ENCODE measurements around the gene C6orf132.

C6orf132 gene, protein sequence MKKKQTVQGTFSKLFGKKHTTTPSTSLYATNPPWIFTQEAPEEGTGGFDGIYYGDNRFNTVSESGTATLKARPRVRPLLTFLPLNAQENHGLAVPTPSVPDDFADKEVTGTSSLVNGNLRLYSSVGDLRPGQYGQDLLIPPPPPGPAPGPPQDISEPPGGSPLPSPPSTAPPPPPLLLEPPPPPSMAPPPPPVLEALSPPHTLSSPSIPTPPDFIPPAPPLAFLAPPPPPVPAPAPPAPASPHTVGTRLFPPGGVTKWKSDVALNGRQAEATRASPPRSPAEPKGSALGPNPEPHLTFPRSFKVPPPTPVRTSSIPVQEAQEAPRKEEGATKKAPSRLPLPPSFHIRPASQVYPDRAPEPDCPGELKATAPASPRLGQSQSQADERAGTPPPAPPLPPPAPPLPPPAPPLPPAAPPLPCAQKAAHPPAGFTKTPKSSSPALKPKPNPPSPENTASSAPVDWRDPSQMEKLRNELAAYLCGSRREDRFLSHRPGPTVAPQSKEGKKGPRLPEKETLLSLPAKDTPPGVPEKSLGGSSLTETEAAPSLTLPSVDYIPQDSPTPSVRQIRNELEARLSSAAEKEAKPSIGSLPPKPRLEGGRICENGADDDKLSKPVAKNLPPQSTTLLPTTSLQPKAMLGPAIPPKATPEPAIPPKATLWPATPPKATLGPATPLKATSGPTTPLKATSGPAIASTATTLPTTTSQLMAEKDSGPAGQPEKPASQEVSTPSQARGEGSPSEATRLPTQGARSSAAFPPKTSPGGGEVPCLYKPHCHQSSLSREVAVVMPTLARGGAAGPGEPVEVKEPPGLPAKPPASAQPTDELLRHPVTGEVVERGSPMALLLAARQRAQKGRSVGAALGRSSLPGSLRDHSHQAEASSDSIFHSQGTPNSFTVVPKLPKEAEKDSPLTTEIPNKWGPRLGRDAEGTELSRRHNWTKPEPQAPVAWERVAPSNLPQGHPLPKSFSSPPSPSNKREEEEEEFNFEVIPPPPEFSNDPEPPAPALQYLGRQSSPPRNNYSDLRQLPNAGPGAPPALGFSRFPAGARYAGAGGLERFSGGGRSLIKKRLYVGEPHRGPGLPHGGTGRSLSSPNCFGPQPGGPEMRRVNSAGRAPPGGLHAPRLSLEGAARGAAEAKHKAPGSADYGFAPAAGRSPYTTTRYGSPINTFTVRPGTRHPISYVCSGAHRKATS

DNA sequence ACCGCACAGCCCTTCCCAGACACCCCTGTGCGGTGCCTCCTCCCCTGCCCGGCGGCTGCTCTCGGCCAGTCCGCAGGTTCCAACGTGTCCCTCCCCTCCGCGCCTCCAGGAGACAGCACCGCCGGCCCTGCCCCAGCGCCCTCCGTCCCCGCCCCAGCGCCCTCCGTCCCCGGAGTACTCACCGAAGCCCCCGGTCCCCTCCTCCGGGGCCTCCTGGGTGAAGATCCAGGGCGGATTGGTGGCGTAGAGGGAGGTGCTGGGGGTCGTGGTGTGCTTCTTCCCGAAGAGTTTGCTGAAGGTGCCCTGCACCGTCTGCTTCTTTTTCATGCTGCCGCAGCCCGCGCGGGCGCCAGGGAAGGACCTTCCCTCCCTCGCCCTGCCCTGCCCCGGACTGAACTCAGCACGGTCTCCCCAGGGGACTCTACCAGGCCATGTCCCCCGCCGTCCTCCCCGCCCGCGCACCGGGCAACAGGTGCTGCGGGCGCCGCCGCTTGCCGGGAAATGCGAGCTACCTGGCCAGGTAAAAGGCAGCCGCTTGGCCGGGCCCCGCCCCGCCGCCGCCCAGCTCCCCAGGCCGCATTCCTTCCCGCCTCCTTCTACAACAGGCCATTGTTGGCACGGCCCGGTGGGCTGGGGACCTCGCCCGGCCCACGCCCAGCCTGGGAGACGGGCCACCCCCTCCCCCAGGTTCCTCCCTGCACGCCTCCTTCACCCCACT, at the start of gene C6orf132:
C6orf132 (minus strand) TSS at position 503 of the 718 bp plus-strand sequence; CDS start at position 327, 176 bp downstream.
- DNase-seq = peak in 1 of 2 experiments; percentile 14

DNA sequence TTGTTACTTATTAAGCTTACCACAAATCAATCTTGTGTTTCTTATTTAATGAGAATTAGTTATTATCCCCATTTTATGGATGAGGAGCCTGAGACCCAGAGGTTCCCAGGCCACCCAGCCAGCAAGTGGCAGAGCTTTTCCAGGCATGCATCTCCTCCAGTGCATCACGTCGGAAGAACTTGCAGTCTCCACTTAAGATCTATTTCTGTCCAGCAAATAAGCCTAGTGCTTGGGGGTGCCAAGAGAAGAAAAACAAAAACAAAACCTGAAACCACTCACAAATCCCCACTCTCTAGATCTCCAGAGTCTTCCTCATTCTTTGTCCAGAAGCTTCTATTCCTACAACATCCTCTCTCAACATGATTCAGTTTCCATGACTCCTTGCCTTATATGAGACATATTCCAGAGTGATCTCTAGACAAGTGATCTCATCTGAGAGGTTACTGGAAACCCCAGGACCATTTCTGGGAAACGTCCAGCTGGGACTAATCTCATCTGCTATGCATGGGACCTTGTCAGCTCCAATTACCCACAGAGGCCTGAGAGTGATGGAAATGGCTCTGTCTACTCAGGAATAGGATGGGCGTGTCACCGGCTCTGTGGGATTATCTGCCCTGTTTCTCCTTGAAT, 48.2 kb upstream of the C6orf132 start:
- no peak for DNase-seq

- no peak for DNase-seq
Measured at GRCh38 chr6:42188406-42188805, 46.0 kb upstream of the C6orf132 start.

DNA sequence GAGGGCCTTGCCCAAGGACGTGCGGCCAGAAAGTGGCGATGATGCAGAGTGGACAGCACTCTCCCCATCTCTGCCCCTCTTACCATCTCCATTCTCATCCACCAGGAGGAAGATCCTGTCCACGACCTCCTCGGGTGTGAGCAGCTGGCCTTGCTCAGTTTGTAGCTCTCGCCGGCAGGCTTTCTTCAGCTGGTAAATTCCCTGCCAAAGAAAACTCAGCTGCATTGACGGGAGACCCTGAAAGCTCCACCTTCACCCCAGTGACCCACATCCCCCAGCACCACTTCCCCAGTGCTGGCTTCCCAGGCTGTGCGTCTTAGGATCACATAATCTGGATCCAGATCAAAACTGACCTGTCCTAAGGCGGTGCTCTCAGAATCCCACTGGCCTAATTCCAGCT, 43.2 kb upstream of the C6orf132 start:
- no peak for DNase-seq

- DNase-seq = no peak
Measured at GRCh38 chr6:42184475-42184874, 42.1 kb upstream of the C6orf132 start.

DNA sequence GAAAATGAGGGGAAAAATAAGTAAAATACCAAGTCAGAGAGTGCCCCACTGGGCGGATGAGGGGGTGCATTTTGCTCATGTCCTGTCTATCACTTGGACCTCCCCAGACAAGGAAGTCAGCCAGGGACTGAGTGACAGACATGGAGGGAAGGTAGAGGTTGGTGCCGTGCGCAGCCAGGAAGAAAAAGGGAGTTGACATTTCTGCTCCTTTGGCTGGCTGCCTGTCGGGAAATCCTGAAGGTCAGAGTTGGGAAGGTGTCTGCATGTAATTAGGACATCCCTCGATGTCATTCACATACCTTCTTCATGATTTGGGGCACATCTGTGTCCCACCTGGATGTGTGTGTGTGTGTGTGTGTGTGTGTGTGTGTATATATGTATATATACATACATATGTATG, 39.7 kb upstream of the C6orf132 start:
- no peak for DNase-seq

GRCh38 chr6:42179945-42180313, 37.5 kb upstream of the C6orf132 start:
- no peak for DNase-seq

DNA sequence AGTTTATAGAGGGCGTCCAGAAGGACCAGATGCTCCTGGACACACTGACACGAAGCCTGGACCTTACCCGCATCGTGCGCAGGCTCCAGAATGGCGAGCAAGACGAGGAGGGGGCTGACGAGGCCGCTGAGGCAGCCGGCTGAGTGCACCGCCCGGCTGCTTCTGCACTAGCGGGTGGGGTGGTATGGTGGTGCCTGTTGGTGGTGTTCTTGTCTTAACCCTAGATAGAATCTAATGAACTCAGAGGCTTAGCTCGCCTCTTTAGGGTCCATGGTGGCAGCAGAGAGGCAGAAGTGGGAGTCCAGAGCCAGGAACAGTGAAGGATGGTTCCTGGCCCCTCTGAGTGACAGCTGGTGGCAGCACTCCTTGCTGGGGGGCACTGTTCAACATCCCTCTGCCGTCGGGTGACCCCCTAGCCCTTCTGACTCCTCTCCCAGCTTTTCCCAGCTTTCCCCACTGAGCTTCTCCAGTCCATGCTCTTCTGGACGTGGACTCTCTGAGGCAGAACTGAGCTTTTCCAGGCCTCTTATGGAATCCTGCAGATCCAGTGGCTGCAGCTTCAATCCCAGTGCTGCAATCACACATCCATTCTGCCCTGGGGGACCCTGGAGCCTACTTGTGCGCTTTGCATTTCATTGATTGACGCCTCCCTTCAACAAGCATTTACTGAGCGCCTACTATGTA, 37.0 kb upstream of the C6orf132 start:
- DNase-seq = no peak

DNA sequence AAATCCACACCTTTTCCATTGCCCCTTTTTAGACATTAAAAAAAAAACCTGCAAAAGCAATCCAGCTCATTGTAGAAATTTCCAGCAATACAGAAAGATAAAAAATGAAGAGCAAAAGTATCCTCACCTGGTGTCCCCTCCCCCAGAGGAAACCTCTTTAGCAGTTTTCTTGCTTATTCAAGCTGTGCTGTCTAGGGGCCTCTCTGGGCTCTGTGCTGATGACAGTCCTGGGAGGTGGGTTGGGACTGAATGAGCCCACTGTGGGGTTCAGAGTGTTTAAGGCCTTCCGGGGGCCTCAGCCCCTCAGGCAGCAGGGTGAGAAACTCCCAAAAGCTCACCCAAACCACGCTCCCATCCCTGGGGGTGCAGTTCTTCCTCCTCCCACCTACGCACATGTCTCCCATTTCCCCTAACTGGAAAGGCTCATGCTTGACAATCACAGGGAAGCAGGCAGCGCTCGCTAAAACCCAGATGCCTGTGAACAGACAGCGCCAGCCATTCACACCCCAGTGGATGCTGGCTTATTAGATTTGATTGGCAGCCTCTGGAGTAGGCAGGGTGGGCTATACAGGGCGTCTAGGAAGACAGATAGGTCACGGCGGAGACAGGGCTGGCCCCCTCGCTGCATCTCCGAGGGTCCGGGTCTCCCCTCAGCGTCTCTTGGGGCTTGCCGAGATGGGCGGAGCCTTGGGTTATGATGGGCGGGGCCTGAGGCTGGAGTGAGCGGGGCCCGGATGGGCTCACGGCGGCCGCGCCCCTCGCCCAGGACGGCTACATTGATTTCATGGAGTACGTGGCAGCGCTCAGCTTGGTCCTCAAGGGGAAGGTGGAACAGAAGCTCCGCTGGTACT, 35.3 kb upstream of the C6orf132 start:
- DNase-seq = no peak

DNA sequence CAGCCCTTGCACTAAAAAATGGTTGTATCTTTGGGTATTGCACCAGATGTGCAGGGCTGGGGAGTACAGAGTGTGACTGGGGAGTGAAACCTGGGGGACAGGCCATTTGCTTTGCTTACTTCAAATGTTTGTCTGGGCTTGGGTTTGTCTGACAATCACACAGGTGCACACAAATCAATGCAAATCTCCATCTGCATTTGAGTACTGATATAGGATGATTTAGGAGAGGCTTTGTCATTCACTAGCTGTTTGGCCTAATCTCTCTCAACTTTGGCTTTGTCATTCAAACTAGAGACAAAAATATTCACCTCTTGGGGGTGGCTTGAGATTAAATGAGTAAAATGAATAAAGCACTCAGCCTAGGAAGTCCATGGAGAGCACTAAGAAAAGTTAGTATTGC, 34.6 kb upstream of the C6orf132 start:
- no peak for DNase-seq

DNA sequence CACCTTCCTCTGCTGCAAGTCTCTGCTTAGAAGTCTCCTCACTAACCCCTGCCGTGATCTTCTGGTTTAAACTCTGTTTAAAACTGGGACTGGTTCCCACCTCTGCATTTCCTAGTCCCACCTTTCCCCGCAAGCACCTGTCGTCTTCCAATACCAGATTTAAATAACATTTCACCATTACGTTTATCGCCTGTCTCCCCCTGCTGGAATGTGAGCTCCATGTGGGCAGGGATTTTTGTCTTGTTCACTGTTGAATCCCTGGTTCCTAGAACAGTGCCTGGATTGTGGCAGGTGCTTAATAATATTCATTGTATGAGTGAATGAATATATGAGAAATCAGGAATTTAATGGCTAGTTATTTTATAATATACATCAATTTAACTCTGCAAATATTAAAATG, 33.4 kb upstream of the C6orf132 start:
- peak in 1 of 2 experiments; percentile 7 for DNase-seq

- DNase-seq = peak in 1 of 2 experiments; percentile 56
Measured at GRCh38 chr6:42173101-42173500, 30.7 kb upstream of the C6orf132 start, which contains the start of gene GUCA1A. GUCA1A (plus strand) TSS chr6:42173364; CDS start chr6:42173614, 250 bp downstream.

- DNase-seq = no peak
Measured at GRCh38 chr6:42171813-42172581, 29.6 kb upstream of the C6orf132 start.

DNA sequence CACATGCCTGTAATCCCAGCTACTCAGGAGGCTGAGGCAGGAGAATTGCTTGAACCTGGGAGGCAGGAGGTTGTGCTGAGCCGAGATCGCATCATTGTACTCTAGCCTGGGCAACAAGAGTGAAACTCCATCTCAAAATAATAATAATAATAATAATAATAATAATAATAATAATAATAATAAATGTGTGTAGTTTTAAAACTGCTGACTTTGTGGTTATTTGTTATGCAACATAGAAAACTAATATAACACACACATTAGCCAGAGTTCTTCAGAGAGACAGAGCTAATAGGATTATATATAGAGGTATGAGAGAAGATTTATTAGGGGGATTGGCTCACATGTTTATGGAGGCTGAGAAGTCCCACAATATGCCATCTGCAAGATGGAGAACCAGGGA, 27.4 kb upstream of the C6orf132 start:
- peak in 1 of 2 experiments; percentile 14 for DNase-seq

DNA sequence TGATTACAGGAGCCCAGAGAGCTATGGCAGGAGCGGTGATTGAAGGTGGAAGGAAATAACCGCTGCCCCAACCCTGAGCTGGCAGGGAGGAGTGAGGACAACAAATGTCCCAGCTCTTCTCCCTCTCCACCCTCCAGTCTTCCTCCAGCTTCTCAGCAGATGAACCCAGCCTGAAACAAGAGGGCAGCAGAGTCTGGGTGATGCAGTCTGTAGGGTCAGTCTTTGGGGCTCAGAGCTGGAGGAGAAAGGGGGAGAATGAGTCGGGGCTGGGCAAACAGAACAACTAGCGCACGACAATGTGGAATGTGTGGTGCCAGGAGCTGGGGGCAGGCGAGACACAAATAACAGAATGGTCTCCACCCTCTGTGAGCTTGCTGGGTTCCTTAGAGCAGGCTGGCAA, 26.2 kb upstream of the C6orf132 start:
- DNase-seq = no peak

DNA sequence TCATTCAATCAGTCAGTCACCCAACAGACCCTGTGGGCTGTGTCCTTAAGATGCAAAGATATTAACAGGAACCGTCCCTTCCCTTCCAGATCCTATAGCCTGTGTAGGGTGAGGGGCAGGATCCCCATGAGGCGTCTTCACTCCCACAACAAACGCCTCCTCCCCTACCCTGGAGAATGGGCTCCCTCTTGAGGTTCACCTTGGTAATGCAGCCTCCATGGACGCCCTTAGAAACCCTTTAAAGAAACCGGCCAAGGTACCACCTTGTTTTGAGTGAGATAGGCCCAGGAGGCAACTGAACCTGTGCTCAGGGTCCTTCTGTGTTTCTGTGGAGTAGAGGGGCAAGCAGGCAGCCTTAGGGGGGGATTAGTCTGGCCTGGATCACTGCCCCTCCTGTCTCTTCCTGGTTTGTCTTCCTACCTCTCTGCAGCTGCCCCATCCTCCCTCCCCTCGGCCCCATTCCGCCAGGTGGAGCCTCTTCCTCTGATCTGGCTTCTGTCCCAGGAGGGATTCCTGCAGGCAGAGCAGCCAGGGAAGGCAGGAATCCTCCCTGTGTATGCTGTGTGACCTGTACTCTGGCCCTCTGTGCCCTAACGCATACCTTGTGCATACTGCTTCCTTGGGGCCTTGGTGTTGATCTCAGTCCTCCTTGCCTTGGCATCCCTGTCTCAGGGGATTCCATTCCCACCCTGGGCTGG, 24.2 kb upstream of the C6orf132 start:
- peak; percentile 73 to 82 for DNase-seq

DNA sequence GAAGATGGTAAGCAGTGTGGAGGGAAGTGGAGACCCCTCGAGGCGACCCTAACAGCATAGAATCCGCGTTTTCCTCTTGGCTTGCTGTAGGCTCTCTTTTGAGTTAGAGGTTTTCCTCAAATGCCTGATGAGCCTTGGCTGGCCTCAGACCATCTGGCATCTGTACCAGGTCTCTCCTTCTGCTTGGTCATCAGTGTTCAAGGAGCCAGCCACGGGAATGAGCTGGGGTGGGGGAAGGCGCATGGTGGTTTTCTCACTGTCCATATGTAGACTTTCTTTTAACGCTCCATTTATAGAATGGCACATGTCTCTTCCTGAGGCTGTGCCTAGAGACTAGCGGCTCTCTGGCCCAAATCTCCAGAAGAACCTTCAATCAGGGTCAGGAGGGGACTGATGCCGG, 22.6 kb upstream of the C6orf132 start:
- peak in 1 of 2 experiments; percentile 12 for DNase-seq

GRCh38 chr6:42163981-42164380, 21.6 kb upstream of the C6orf132 start:
- no peak for DNase-seq

DNA sequence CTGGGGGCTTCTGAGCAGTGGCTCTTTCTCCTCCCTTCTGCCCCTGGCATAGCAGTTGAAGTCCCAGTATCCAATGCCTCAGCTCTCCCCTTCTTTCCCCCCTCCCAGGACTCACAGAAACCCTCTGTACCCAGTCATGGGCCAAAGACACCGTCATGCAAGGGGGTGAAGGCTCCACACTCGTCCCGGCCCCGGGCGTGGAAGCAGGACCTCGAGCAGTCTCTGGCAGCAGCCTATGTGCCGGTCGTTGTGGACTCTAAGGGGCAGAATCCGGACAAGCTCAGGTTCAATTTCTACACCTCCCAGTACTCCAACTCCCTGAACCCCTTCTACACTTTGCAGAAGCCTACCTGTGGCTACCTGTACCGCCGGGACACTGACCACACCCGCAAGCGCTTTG, 20.4 kb upstream of the C6orf132 start:
- DNase-seq = no peak
